SHP77 treated with DMSO at 0.1 percent for 48 hours (cell line): ENCODE measurements around the gene ZMAT5.
A peak's percentile ranks its signal among the peaks of the same experiment; 100 is the strongest.

ENCODE experiments used
- DNase-seq: peaks from one replicate; lab custom pipeline; 2025; lab: John Stamatoyannopoulos, UW

The ZMAT5 gene

GRCh38 chr22:29706486-29706885, 60.3 kb downstream of the ZMAT5 start:
- DNase-seq = peak; percentile 27

- no peak for DNase-seq
Measured at GRCh38 chr22:29705651-29706050, 61.2 kb downstream of the ZMAT5 start.

GRCh38 chr22:29704528-29705285, 62.1 kb downstream of the ZMAT5 start:
- DNase-seq = peak; percentile 29

GRCh38 chr22:29703569-29704195, 63.1 kb downstream of the ZMAT5 start:
- no peak for DNase-seq

- no peak for DNase-seq
Measured at GRCh38 chr22:29702931-29703501, 63.8 kb downstream of the ZMAT5 start.

- DNase-seq = no peak
Measured at GRCh38 chr22:29702000-29702930, 64.5 kb downstream of the ZMAT5 start.

GRCh38 chr22:29701155-29701999, 65.4 kb downstream of the ZMAT5 start:
- DNase-seq = peak; percentile 85

- peak; percentile 45 for DNase-seq
Measured at GRCh38 chr22:29700900-29701154, 66.0 kb downstream of the ZMAT5 start.

- peak; percentile 35 for DNase-seq
Measured at GRCh38 chr22:29700206-29700899, 66.5 kb downstream of the ZMAT5 start.

GRCh38 chr22:29697853-29698598, 68.8 kb downstream of the ZMAT5 start:
- DNase-seq = no peak

GRCh38 chr22:29695129-29695926, 71.5 kb downstream of the ZMAT5 start:
- no peak for DNase-seq

- no peak for DNase-seq
Measured at GRCh38 chr22:29693671-29694070, 73.1 kb downstream of the ZMAT5 start.

- no peak for DNase-seq
Measured at GRCh38 chr22:29693161-29693560, 73.6 kb downstream of the ZMAT5 start.

GRCh38 chr22:29692327-29692640, 74.5 kb downstream of the ZMAT5 start:
- no peak for DNase-seq

GRCh38 chr22:29691636-29692326, 75.0 kb downstream of the ZMAT5 start:
- no peak for DNase-seq

GRCh38 chr22:29690476-29690875, 76.3 kb downstream of the ZMAT5 start:
- no peak for DNase-seq

- DNase-seq = no peak
Measured at GRCh38 chr22:29689880-29690213, 77.0 kb downstream of the ZMAT5 start.

- DNase-seq = no peak
Measured at GRCh38 chr22:29689206-29689879, 77.5 kb downstream of the ZMAT5 start.

GRCh38 chr22:29684244-29684643, 82.6 kb downstream of the ZMAT5 start:
- no peak for DNase-seq
